HEK293T (cell line): Measurements from ENCODE around the gene TNMD.
A peak's percentile ranks its signal among the peaks of the same experiment; 100 is the strongest.

Experiments used
- CTCF ChIA-PET: fragments of 350-600 bp; formaldehyde crosslinking; extraction: SDS; loops from one replicate; lab custom pipeline; 2021; ENCODE audit warnings: antibody characterized with exemption, inconsistent platforms; lab: Yijun Ruan, JAX
- POLR2A ChIA-PET: fragments of 350-600 bp; formaldehyde crosslinking; extraction: SDS; loops from one replicate; lab custom pipeline; 2020; ENCODE audit warnings: antibody characterized with exemption, inconsistent platforms; lab: Yijun Ruan, JAX
- DNase-seq: peaks from one replicate; pipeline ENCODE4 v3.0.0; 2012; ENCODE audit warnings: mixed read lengths; ENCODE audit errors: extremely low spot score
- ARNT ChIP-seq: fragments of 450-650 bp; IDR thresholded peaks from 2 replicates; pipeline ENCODE4 v1.6.1; 2017; ENCODE audit warnings: mild to moderate bottlenecking
- BHLHE40 ChIP-seq: fragments of 450-650 bp; IDR thresholded peaks from 2 replicates; pipeline ENCODE4 v1.6.1; 2016; ENCODE audit warnings: mild to moderate bottlenecking, moderate library complexity, borderline replicate concordance
- CTBP1 ChIP-seq: fragments of 450-650 bp; IDR thresholded peaks from 2 replicates; pipeline ENCODE4 v1.6.1; 2016; ENCODE audit warnings: borderline replicate concordance
- ELF4 ChIP-seq: fragments of 450-650 bp; IDR thresholded peaks from 2 replicates; pipeline ENCODE4 v1.6.1; 2017; ENCODE audit warnings: antibody characterized with exemption
- FOXA1 ChIP-seq: fragments of 450-650 bp; IDR thresholded peaks from 2 replicates; pipeline ENCODE4 v1.6.1; 2016; ENCODE audit warnings: mild to moderate bottlenecking
- FOXK2 ChIP-seq: fragments of 450-650 bp; IDR thresholded peaks from 2 replicates; pipeline ENCODE4 v1.6.1; 2016; ENCODE audit warnings: mild to moderate bottlenecking
- FOXM1 ChIP-seq: fragments of 450-650 bp; IDR thresholded peaks from 2 replicates; pipeline ENCODE4 v1.6.1; 2017; ENCODE audit warnings: mild to moderate bottlenecking, borderline replicate concordance
- HDGF ChIP-seq: fragments of 450-650 bp; IDR thresholded peaks from 2 replicates; pipeline ENCODE4 v1.6.1; 2017; ENCODE audit warnings: antibody characterized with exemption, borderline replicate concordance
- L3MBTL2 ChIP-seq: fragments of 450-650 bp; conservative IDR thresholded peaks from 2 replicates; pipeline ENCODE4 v1.6.1; 2016; ENCODE audit warnings: mild to moderate bottlenecking
- LEF1 ChIP-seq: fragments of 450-650 bp; IDR thresholded peaks from 2 replicates; pipeline ENCODE4 v1.6.1; 2017; ENCODE audit warnings: mild to moderate bottlenecking, borderline replicate concordance
- NFRKB ChIP-seq: fragments of 450-650 bp; IDR thresholded peaks from 2 replicates; pipeline ENCODE4 v1.6.1; 2016; ENCODE audit warnings: mild to moderate bottlenecking, moderate library complexity
- PKNOX1 ChIP-seq: fragments of 450-650 bp; IDR thresholded peaks from 2 replicates; pipeline ENCODE4 v1.6.1; 2016
- SP1 ChIP-seq: fragments of 450-650 bp; IDR thresholded peaks from 2 replicates; pipeline ENCODE4 v1.6.1; 2017
- SUZ12 ChIP-seq: fragments of 450-650 bp; IDR thresholded peaks from 2 replicates; pipeline ENCODE4 v1.6.1; 2016; ENCODE audit warnings: mild to moderate bottlenecking
- TARDBP ChIP-seq: fragments of 450-650 bp; IDR thresholded peaks from 2 replicates; pipeline ENCODE4 v1.6.1; 2016
- ZNF384 ChIP-seq: fragments of 450-650 bp; IDR thresholded peaks from 2 replicates; pipeline ENCODE4 v1.6.1; 2016

Gene TNMD

GRCh38 chrX:100606753-100607152 lies 22.0 kb downstream of the TNMD start:
- ChIA-PET POLR2A (no interaction called here), CTCF (interaction anchor here (0.8 kb wide), 1 partner anchor 8 kb away, joined by 4 read pairs; no protein-coding TSS in a partner anchor)
- DNase-seq: no peak
- TF ChIP-seq SUZ12 (no peak), PKNOX1 (no peak), L3MBTL2 (no peak), HDGF (no peak), BHLHE40 (no peak), ZNF384 (no peak), CTBP1 (no peak)

- DNase-seq: no peak
- POLR2A ChIA-PET: no interaction called here
- CTCF ChIA-PET: interaction anchor here (0.6 to 1.8 kb wide), 5 partner anchors 9 to 311 kb away, joined by 3 to 5 read pairs (median 4); no protein-coding TSS in a partner anchor
- TF ChIP-seq PKNOX1: no peak
Observed at GRCh38 chrX:100609591-100609990, 24.9 kb downstream of the TNMD start.

GRCh38 chrX:100611951-100612350 lies 27.2 kb downstream of the TNMD start:
- no peak for TF ChIP-seq HDGF
- TF ChIP-seq NFRKB: no peak
- no peak for TF ChIP-seq CTBP1
- TF ChIP-seq FOXK2: no peak
- no peak for TF ChIP-seq L3MBTL2
- TF ChIP-seq SUZ12: no peak
- TF ChIP-seq ELF4: no peak
- no peak for TF ChIP-seq BHLHE40
- TF ChIP-seq PKNOX1: no peak
- TF ChIP-seq SP1: no peak
- no peak for TF ChIP-seq ARNT
- no peak for TF ChIP-seq FOXM1
- no peak for TF ChIP-seq ZNF384
- no peak for TF ChIP-seq FOXA1
- TF ChIP-seq TARDBP: no peak
- POLR2A ChIA-PET: no interaction called here
- DNase-seq: no peak
- CTCF ChIA-PET: no interaction called here

- POLR2A ChIA-PET: interaction anchor here (1.2 to 1.4 kb wide), 2 partner anchors 15 to 22 kb away, joined by 5 to 6 read pairs; partner anchors contain the start of gene TSPAN6
- TF ChIP-seq ZNF384 (peak; percentile 81), TARDBP (no peak)
- peak; percentile 60 for DNase-seq
- CTCF ChIA-PET: interaction anchor here (0.6 to 1.7 kb wide), 11 partner anchors 8 to 247 kb away, joined by 3 to 10 read pairs (median 4); partner anchors contain the start of genes SYTL4 and TSPAN6
Observed at GRCh38 chrX:100615005-100615404, 30.3 kb downstream of the TNMD start.

- ChIA-PET POLR2A (no interaction called here), CTCF (no interaction called here)
- TF ChIP-seq NFRKB (no peak), FOXM1 (no peak), FOXK2 (no peak), PKNOX1 (no peak), BHLHE40 (no peak), SP1 (no peak), LEF1 (no peak), TARDBP (no peak), CTBP1 (no peak), L3MBTL2 (no peak), HDGF (no peak)
- no peak for DNase-seq
Observed at GRCh38 chrX:100623001-100623400, 38.3 kb downstream of the TNMD start.

GRCh38 chrX:100625985-100626491 lies 41.3 kb downstream of the TNMD start:
- TF ChIP-seq SUZ12: no peak
- TF ChIP-seq ELF4: no peak
- TF ChIP-seq SP1: no peak
- no peak for TF ChIP-seq FOXM1
- no peak for TF ChIP-seq FOXA1
- TF ChIP-seq CTBP1: no peak
- no peak for TF ChIP-seq TARDBP
- CTCF ChIA-PET: interaction anchor here (2.3 kb wide), 1 partner anchor 11 kb away, joined by 10 read pairs; no protein-coding TSS in a partner anchor
- no peak for DNase-seq
- POLR2A ChIA-PET: no interaction called here
